ENCODE results near the gene PTPRR.

The PTPRR gene

DNA sequence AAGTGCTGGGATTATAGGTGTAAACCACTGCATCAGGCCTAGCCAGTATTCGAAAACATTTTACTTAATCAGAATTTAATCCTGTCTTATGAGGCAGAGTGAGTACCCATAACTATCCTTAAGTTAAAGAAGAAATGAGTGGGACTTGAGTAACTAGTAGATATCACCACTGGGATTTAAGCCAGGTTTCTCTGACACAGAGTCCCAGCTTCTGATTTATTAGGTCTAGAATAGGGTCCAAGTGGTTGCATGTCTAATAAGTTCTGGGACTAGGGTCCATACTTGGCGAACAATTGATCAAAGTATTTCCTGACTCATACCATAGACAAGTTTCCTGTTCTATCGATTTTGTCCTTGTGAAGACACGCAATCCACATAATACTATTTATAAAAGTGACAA, 302.2 kb downstream of the PTPRR start:
- in situ Hi-C loops (cut with HindIII; ENCODE audit: low sequenced_read_pairs): no loop called here
- TF ChIP-seq, protein P1, sequence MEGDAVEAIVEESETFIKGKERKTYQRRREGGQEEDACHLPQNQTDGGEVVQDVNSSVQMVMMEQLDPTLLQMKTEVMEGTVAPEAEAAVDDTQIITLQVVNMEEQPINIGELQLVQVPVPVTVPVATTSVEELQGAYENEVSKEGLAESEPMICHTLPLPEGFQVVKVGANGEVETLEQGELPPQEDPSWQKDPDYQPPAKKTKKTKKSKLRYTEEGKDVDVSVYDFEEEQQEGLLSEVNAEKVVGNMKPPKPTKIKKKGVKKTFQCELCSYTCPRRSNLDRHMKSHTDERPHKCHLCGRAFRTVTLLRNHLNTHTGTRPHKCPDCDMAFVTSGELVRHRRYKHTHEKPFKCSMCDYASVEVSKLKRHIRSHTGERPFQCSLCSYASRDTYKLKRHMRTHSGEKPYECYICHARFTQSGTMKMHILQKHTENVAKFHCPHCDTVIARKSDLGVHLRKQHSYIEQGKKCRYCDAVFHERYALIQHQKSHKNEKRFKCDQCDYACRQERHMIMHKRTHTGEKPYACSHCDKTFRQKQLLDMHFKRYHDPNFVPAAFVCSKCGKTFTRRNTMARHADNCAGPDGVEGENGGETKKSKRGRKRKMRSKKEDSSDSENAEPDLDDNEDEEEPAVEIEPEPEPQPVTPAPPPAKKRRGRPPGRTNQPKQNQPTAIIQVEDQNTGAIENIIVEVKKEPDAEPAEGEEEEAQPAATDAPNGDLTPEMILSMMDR (IDR thresholded peaks at IDR 0.05; ENCODE audit: low read depth, low read length, missing control alignments): no peak
- no peak overlapping the region for H3K4me3 ChIP-seq (ENCODE audit: low read depth, low read length)
- DNase-seq (ENCODE audit: low read depth): no peak

DNA sequence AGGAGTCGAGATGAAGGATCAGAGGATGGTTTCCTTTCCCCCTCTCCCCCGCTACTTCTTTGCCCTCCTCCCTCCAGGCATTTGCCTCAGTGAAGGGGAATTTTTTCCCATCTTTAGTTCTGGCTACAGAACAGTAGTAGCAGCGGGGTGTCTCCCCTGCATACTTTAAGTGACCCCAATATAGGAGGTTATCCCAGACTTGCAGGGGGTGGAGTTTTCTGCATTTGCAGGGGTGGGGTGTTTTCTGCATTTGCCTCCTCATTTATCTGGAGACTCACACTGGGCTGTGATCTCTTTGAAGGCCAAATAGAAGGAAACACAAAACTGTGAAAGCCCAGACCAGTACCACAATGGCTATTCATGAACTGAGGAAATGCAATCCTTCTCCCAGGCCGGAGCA, 303.1 kb downstream of the PTPRR start:
- TF ChIP-seq, protein P1 (IDR thresholded peaks at IDR 0.05; ENCODE audit: low read depth, low read length, missing control alignments): no peak
- DNase-seq (ENCODE audit: low read depth): no peak
- no peak overlapping the region for H3K4me3 ChIP-seq (ENCODE audit: low read depth, low read length)
- in situ Hi-C loops (cut with HindIII; ENCODE audit: low sequenced_read_pairs): no loop called here

DNA sequence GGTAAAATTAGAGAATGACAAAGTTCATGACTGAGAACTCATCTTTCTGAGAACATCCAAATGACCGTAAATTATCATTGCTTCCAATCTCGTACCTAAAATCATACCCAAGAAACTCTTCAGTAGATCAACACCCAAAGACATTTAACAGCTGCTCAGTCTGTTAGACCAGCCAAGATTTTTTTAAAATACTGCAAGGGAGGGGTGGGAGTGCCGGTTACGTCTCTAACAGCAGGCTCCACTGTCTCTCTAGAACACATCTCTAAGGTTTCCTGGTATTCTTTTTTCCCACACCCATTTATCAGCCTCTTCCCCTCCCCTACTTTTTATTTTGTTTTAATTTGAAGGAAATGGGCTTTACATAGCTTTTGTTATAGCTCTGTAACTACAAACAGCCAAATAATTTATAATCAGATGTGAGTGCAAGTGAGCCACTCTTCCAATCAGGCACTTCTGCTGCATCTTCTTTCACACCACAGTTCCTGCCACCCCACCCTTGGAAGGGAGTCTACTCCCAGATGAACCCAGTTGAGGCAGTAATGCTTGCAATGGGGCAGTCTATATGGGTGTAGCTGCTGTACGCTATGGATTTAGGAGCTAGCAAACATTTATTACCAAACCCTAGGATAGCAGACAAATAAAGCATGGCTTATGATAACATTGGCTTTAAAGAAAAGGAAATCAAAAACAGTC, 305.2 kb downstream of the PTPRR start:
- DNase-seq (ENCODE audit: low read depth): no peak
- in situ Hi-C loops (cut with HindIII; ENCODE audit: low sequenced_read_pairs): no loop called here
- no peak overlapping the region for H3K4me3 ChIP-seq (ENCODE audit: low read depth, low read length)
- TF ChIP-seq, protein P1 (IDR thresholded peaks at IDR 0.05; ENCODE audit: low read depth, low read length, missing control alignments): no peak

DNA sequence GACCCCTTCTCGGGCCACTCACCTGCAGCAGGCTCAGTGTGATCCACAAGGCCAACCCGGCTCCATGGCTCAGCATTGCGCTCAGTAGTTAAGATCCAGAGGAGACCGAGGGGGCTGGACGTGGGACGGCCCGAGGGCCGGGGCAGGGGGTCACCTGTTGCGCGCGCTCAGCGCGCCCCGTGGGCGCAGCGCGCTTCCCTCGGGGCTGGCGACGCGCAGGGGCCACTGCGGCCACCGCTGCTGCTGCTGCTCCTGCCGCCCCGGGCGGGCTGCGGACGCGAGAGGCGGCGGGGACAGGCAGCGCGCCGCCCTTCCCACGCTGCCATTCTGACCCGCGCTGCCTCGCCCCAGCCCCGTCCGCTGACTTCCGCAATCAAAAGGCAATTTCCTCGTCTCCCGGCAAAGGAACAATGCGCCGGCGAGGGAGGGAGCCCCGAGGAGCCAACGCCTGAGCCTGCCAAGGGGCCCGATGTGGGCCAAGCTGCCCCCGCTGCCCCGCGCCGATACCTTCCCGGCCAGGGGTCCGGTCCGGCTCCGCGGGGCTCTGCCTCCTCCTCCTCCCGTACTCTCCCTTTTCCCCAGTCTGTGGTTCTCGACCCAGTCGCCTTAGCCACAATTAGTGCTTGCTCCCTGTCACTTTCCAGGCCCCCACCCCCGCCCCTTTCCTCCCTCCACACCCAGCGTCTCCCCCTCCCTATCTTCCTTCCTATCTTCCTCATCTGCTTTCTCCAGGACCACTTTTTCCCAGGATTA, 310.6 kb downstream of the PTPRR start:
- H3K4me3 ChIP-seq (ENCODE audit: low read depth, low read length): peak overlapping the region; percentile 53
- TF ChIP-seq, protein P1 (IDR thresholded peaks at IDR 0.05; ENCODE audit: low read depth, low read length, missing control alignments): no peak
- in situ Hi-C loops (cut with HindIII; ENCODE audit: low sequenced_read_pairs): no loop called here
- no peak for DNase-seq (ENCODE audit: low read depth)

DNA sequence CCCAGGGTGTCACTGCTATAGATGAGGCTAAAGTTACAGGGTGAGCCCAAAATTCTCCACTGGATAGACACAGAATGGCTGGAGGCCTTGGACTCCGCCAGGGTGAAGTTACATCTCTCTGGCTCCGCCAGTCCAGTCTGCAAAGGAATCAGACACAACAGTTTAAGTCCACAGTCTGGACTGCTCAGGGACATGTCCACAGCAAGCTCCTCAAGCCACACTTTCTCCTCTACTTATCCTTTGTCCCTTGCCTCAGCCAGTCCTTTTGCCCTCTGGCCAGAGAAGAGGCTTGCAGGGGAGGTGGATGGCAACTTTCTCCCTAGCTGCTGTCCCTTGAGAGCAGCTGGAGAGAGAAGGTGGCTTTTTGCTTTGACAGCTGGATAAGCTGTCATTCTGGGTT, 311.3 kb downstream of the PTPRR start:
- in situ Hi-C loops (cut with HindIII; ENCODE audit: low sequenced_read_pairs): no loop called here
- peak overlapping the region; percentile 53 for H3K4me3 ChIP-seq (ENCODE audit: low read depth, low read length)
- TF ChIP-seq, protein P1 (IDR thresholded peaks at IDR 0.05; ENCODE audit: low read depth, low read length, missing control alignments): no peak
- no peak for DNase-seq (ENCODE audit: low read depth)

DNA sequence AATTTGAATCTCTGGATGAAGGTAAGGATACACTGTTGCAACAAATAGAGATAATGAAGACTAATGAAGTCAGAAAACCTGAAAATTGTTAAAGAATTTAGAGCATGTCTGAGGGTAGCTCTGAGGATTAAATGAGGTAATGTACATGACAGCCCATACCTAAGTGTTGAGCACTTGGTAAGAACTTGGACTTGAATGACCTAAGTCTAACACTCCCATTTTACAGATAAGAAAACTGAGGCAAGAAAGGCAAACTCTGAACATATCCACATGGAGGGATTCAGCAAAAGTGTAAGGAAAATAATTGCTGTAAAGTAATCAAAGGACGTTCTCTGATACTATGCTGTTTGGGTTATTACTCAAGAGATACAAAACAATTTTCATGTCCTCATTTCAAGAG, 312.4 kb downstream of the PTPRR start:
- no peak for DNase-seq (ENCODE audit: low read depth)
- H3K4me3 ChIP-seq (ENCODE audit: low read depth, low read length): no peak overlapping the region
- TF ChIP-seq, protein P1 (IDR thresholded peaks at IDR 0.05; ENCODE audit: low read depth, low read length, missing control alignments): no peak
- in situ Hi-C loops (cut with HindIII; ENCODE audit: low sequenced_read_pairs): no loop called here
